GM12878 (cell line): ENCODE data around the gene MEIKIN. TPM values are rescaled to one million over a fixed set of nuclear protein-coding genes. Genes with fewer than 3 reads are reported as not detected.

Source experiments
- ATAC-seq: fragments of 200-7000 bp; cut with Tn5 transposase; 3 replicates; pipeline ENCODE4 v1.9.1; 2020; ENCODE audit warnings: mild to moderate bottlenecking, moderate library complexity
- BruUV-seq: library from RNA; stranded (reverse); fragments of 400-500 nt; replicated peaks from 2 replicates; lab custom pipeline; 2021; lab: Mats Ljungman, UMichigan
- CTCF ChIA-PET: fragments of 300-600 bp; sonication (Branson Sonifier 250); formaldehyde crosslinking; extraction: SDS; loops from one replicate; lab custom pipeline; 2021; ENCODE audit warnings: inconsistent platforms; lab: Yijun Ruan, JAX
- POLR2A ChIA-PET: fragments of 350-600 bp; formaldehyde crosslinking; extraction: SDS; loops from one replicate; lab custom pipeline; 2021; ENCODE audit warnings: inconsistent platforms; lab: Charles Lee
- RAD21 ChIA-PET: fragments of 300-600 bp; sonication (Branson Sonifier 250); formaldehyde crosslinking; loops from one replicate; lab custom pipeline; 2023; ENCODE audit warnings: antibody characterized with exemption; ENCODE audit not compliant: unreplicated experiment; lab: Charles Lee
- SMC1A ChIA-PET: fragments of 300-600 bp; sonication (Branson Sonifier 250); formaldehyde crosslinking; loops from one replicate; lab custom pipeline; 2023; ENCODE audit not compliant: unreplicated experiment, uncharacterized antibody; lab: Charles Lee
- DNase-seq: peaks from one replicate; pipeline ENCODE4 v3.0.0-alpha.2; 2011; ENCODE audit warnings: low read depth, low spot score
- FAIRE-seq: peaks from 3 replicates; lab custom pipeline; 2011; peaks lifted over from hg19 to GRCh38; lab: Jason Lieb, UNC
- H2AFZ ChIP-seq: 2 replicates; pipeline ENCODE4 v1.6.0; 2011; ENCODE audit warnings: low read depth, low read length, control low read depth; ENCODE audit not compliant: control insufficient read depth
- H3K27ac ChIP-seq: 2 replicates; pipeline ENCODE4 v1.5.1; 2011; ENCODE audit warnings: control low read depth; ENCODE audit not compliant: control insufficient read depth, insufficient read depth
- H3K27me3 ChIP-seq, 2 experiments: replicated peaks in 1 of 2; 2 replicates each; pipeline versions ENCODE4 v1.6.0 to v1.6.1; 2011; ENCODE audit warnings: low read length in 1 of 2; ENCODE audit not compliant: control insufficient read depth in 2 of 2, insufficient read depth in 2 of 2
- H3K36me3 ChIP-seq, 2 experiments: 2 replicates each; pipeline ENCODE4 v1.5.1; 2011; ENCODE audit warnings: low read length in 1 of 2; ENCODE audit not compliant: control insufficient read depth in 2 of 2, insufficient read depth in 2 of 2
- H3K4me1 ChIP-seq: 2 replicates; pipeline ENCODE4 v1.6.1; 2011; ENCODE audit warnings: mild to moderate bottlenecking, low read length, moderate library complexity, mixed read lengths; ENCODE audit not compliant: control insufficient read depth, insufficient read depth
- H3K4me2 ChIP-seq: 2 replicates; pipeline ENCODE4 v1.6.0; 2011; ENCODE audit warnings: control low read depth; ENCODE audit not compliant: control insufficient read depth, insufficient read depth
- H3K4me3 ChIP-seq: fragments of 200-600 bp; sonication (generic); 2 replicates; pipeline ENCODE4 v1.5.1; 2016
- H3K79me2 ChIP-seq: 2 replicates; pipeline ENCODE4 v1.6.0; 2011; ENCODE audit warnings: low read length; ENCODE audit not compliant: control insufficient read depth, insufficient read depth
- H3K9ac ChIP-seq: 2 replicates; pipeline ENCODE4 v1.8.0; 2011; ENCODE audit warnings: low read length, control low read depth, mixed read lengths; ENCODE audit not compliant: control insufficient read depth, insufficient read depth
- H3K9me3 ChIP-seq: replicated peaks from 3 replicates; pipeline ENCODE4 v1.5.1; 2011; ENCODE audit warnings: mild to moderate bottlenecking, low read length; ENCODE audit not compliant: control insufficient read depth, insufficient read depth
- H4K20me1 ChIP-seq: 2 replicates; pipeline ENCODE4 v1.6.0; 2011; ENCODE audit not compliant: control insufficient read depth, insufficient read depth
- ATF2 ChIP-seq: IDR thresholded peaks from 2 replicates; pipeline ENCODE4 v1.6.1; 2012; ENCODE audit warnings: low read length, inconsistent platforms
- ATF3 ChIP-seq: IDR thresholded peaks from 2 replicates; pipeline ENCODE4 v1.6.1; 2011; ENCODE audit warnings: low read depth, mild to moderate bottlenecking, low read length, moderate library complexity, borderline replicate concordance; ENCODE audit errors: extremely low read depth
- BCLAF1 ChIP-seq: fragments of 450-650 bp; IDR thresholded peaks from 2 replicates; pipeline ENCODE4 v1.6.1; 2017; ENCODE audit warnings: antibody characterized with exemption, mild to moderate bottlenecking, moderate library complexity
- CREB1 ChIP-seq: IDR thresholded peaks from 2 replicates; pipeline ENCODE4 v1.6.1; 2012; ENCODE audit warnings: low read depth, mild to moderate bottlenecking, inconsistent platforms
- PAX8 ChIP-seq: fragments of 450-650 bp; IDR thresholded peaks from 2 replicates; pipeline ENCODE4 v1.6.1; 2017; ENCODE audit warnings: mild to moderate bottlenecking, moderate library complexity
- POLR2A ChIP-seq: IDR thresholded peaks from 2 replicates; pipeline ENCODE4 v1.6.1; 2011; ENCODE audit warnings: low read depth, mild to moderate bottlenecking, low read length
- POLR2AphosphoS2 ChIP-seq: IDR thresholded peaks from 2 replicates; pipeline ENCODE4 v1.6.1; 2011; ENCODE audit warnings: low read depth, mild to moderate bottlenecking, low read length, improper control_type of control experiment, moderate library complexity
- RAD21 ChIP-seq: IDR thresholded peaks from 2 replicates; pipeline ENCODE4 v1.6.1; 2011; ENCODE audit warnings: mild to moderate bottlenecking, low read depth, low read length, moderate library complexity; ENCODE audit not compliant: insufficient read depth
- SIN3A ChIP-seq: IDR thresholded peaks from 2 replicates; pipeline ENCODE4 v1.6.1; 2012; ENCODE audit warnings: low read depth, low read length, improper control_type of control experiment
- SPI1 ChIP-seq: IDR thresholded peaks from 2 replicates; pipeline ENCODE4 v1.6.1; 2011; ENCODE audit warnings: low read depth, mild to moderate bottlenecking, low read length, moderate library complexity, borderline replicate concordance; ENCODE audit not compliant: insufficient read depth
- STAT1 ChIP-seq: fragments of 450-650 bp; conservative IDR thresholded peaks from 2 replicates; pipeline ENCODE4 v1.6.1; 2014; ENCODE audit warnings: antibody characterized with exemption, mild to moderate bottlenecking
- ZBTB4 ChIP-seq: fragments of 450-650 bp; formaldehyde crosslinking; IDR thresholded peaks from 2 replicates; pipeline ENCODE4 v1.4.0; 2022; ENCODE audit warnings: mild to moderate bottlenecking, moderate library complexity
- ZNF217 ChIP-seq: fragments of 450-650 bp; IDR thresholded peaks from 2 replicates; pipeline ENCODE4 v1.6.1; 2017; ENCODE audit warnings: antibody characterized with exemption, mild to moderate bottlenecking
- ZSCAN29 ChIP-seq: fragments of 450-650 bp; IDR thresholded peaks from 2 replicates; pipeline ENCODE4 v1.6.1; 2017; ENCODE audit warnings: mild to moderate bottlenecking, moderate library complexity
- WGBS: methylation state at CpG from one replicate; pipeline ENCODE4 v1.1.6; 2016; ENCODE audit warnings: low lambda C conversion rate; ENCODE audit not compliant: insufficient replicate concordance, insufficient coverage; ENCODE audit errors: missing lambda C conversion rate; 5-methylcytosine and 5-hydroxymethylcytosine counted together
- in situ Hi-C: fragments of 300-500 bp; cut with MboI; formaldehyde crosslinking; loops from 9 replicates; pipeline ENCODE4 v1.14.3; 2018; ENCODE audit warnings: mixed read lengths
- intact Hi-C: fragments of 100-400 bp; cut with micrococcal nuclease; formaldehyde crosslinking; loops from one replicate; pipeline ENCODE4 v1.14.2; 2022; ENCODE audit not compliant: unreplicated experiment
- polyA plus RNA-seq, 11 experiments: library from polyadenylated mRNA; depleted of rRNA in 4 of 11; unstranded in 6 of 11; stranded (reverse) in 5 of 11; fragments of >200 nt; fragmentation: Nextera tagmentation in 4 of 11; fragmentation: Illumina TruSeq in 1 of 11; extraction: Ambion mirVana in 4 of 11; extraction: Trizol in 1 of 11; gene quantifications; 1 replicate in 1 of 11; 2 replicates in 10 of 11; pipeline versions ENCODE4 v1.2.1 to v1.2.3, GENCODE V29; 2011 to 2016; ENCODE audit warnings: inconsistent platforms in 2 of 11, missing spikeins in 2 of 11, low read depth in 1 of 11
- total RNA-seq, 4 experiments: library from RNA; depleted of rRNA in 3 of 4; stranded (reverse); fragments of >200 nt in 3 of 4; fragmentation: Illumina TruSeq in 1 of 4; extraction: Trizol in 1 of 4; gene quantifications; 2 replicates each; pipeline versions ENCODE4 v1.2.1 to v1.2.3, GENCODE V29; 2013 to 2021

The MEIKIN gene
- total and polyA plus RNA-seq, 10 of the 15 experiments (the other 5 are each of a cell fraction or from before 2014, with no cell fraction given) = not detected

GRCh38 chr5:131846536-131846935 is 98.9 kb downstream of the MEIKIN start:
- H3K9me3 ChIP-seq = peaks cover 4% of the 10 kb centered on the region; the same call in 2 of the 3 replicates
- TF ChIP-seq ATF2 (no peak), SIN3A (no peak), POLR2AphosphoS2 (no peak), ATF3 (no peak), BCLAF1 (no peak), POLR2A (no peak), RAD21 (no peak), ZNF217 (no peak), CREB1 (no peak), SPI1 (no peak), PAX8 (no peak), STAT1 (no peak), ZBTB4 (CRISPR knock-in tag) (no peak), ZSCAN29 (no peak)
- no peaks in the 10 kb centered on the region for H3K4me1 ChIP-seq
- BruUV-seq = no TSS peak
- in situ Hi-C loops = no loop called here
- FAIRE-seq = no peak
- no peak overlapping the region for H3K9ac ChIP-seq
- H3K27ac ChIP-seq = no peak overlapping the region
- H3K4me3 ChIP-seq = no peak overlapping the region
- no peak overlapping the region for H2AFZ ChIP-seq
- POLR2A ChIA-PET = no interaction called here
- 3% methylated on average over 1 of the region's 1 CpG for WGBS
- intact Hi-C loops = no loop called here
- no peaks in the 10 kb centered on the region for H3K27me3 ChIP-seq
- ATAC-seq = no peak
- CTCF ChIA-PET = interaction anchor here (1.0 to 1.5 kb wide), 3 partner anchors 10 to 36 kb away, joined by 3 to 4 read pairs (median 3); no protein-coding TSS in a partner anchor
- H3K4me2 ChIP-seq = no peak overlapping the region
- H3K79me2 ChIP-seq = no peaks in the 10 kb centered on the region
- SMC1A ChIA-PET = no interaction called here
- RAD21 ChIA-PET = no interaction called here
- no peaks in the 10 kb centered on the region for H4K20me1 ChIP-seq
- no peak for DNase-seq
- no peaks in the 10 kb centered on the region for H3K36me3 ChIP-seq
